GM23248 (cell line): Measurements from ENCODE around the gene C19orf25.

ENCODE experiments used
- EZH2 ChIP-seq: fragments of 200-600 bp; sonication (generic); IDR thresholded peaks from 2 replicates; pipeline ENCODE4 v1.6.1; 2018; ENCODE audit warnings: antibody characterized with exemption, mild to moderate bottlenecking; ENCODE audit not compliant: insufficient read depth, poor library complexity, severe bottlenecking
- EZH2phosphoT487 ChIP-seq: fragments of 200-600 bp; sonication (generic); IDR thresholded peaks from 2 replicates; pipeline ENCODE4 v1.6.1; 2018; ENCODE audit warnings: antibody characterized with exemption, moderate library complexity, mild to moderate bottlenecking, low read depth; ENCODE audit not compliant: insufficient read depth

DNA sequence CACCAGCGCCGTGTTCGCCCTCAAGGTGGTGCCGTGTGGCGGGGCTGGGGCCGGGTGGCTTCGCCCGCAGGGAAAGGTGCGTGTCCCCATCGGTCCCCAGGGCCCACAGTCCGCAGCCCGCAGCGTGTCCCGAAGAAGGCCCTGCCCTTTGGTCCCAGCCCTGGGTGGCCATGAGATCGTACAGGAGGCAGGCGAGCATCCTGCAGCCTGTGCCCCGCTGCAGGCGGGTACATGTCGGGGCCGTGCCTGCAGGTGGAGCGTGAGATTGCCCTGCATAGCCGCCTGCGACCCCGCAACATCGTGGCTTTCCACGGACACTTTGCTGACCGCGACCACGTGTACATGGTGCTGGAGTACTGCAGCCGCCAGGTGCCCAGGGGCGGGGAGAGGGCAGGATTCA is 46.3 kb upstream of the C19orf25 start:
- TF ChIP-seq EZH2phosphoT487 (no peak), EZH2 (no peak)
